MM.1S (cell line): Measurements from ENCODE around the gene HBP1.

Experiments
- DNase-seq: peaks from one replicate; pipeline ENCODE4 v3.0.0-alpha.2; 2015
- H2AFZ ChIP-seq: fragments of 300-600 bp; sonication (generic); 2 replicates; pipeline ENCODE4 v1.6.0; 2016; ENCODE audit warnings: antibody characterized with exemption, low read length
- H3F3A ChIP-seq: fragments of 300-600 bp; sonication (generic); 2 replicates; pipeline ENCODE4 v1.6.1; 2016; ENCODE audit warnings: mild to moderate bottlenecking, antibody characterized with exemption, low read length, moderate library complexity, mixed read lengths; ENCODE audit not compliant: insufficient read depth
- H3K27ac ChIP-seq: fragments of 300-600 bp; sonication (generic); 2 replicates; pipeline ENCODE4 v1.5.1; 2016; ENCODE audit warnings: mild to moderate bottlenecking, low read length
- H3K27me3 ChIP-seq: fragments of 300-600 bp; sonication (generic); replicated peaks from 2 replicates; pipeline ENCODE4 v1.6.0; 2016; ENCODE audit warnings: low read length; ENCODE audit not compliant: insufficient read depth
- H3K36me3 ChIP-seq: fragments of 300-600 bp; sonication (generic); replicated peaks from 2 replicates; pipeline ENCODE4 v1.6.1; 2016; ENCODE audit warnings: mild to moderate bottlenecking, low read length, mixed read lengths; ENCODE audit not compliant: insufficient read depth
- H3K4me1 ChIP-seq: fragments of 300-600 bp; sonication (generic); 2 replicates; pipeline ENCODE4 v1.6.1; 2016; ENCODE audit warnings: low read length, mixed read lengths
- H3K4me2 ChIP-seq: fragments of 300-600 bp; sonication (generic); 2 replicates; pipeline ENCODE4 v1.6.0; 2016; ENCODE audit warnings: low read depth, low read length
- H3K4me3 ChIP-seq: fragments of 300-600 bp; sonication (generic); 2 replicates; pipeline ENCODE4 v1.5.1; 2016; ENCODE audit warnings: low read length, mixed read lengths
- H3K79me2 ChIP-seq: fragments of 300-600 bp; sonication (generic); 2 replicates; pipeline ENCODE4 v1.6.1; 2016; ENCODE audit warnings: mixed run types, low read length, mixed read lengths
- H3K9ac ChIP-seq: fragments of 300-600 bp; sonication (generic); 2 replicates; pipeline ENCODE4 v1.6.1; 2016; ENCODE audit warnings: low read length, mixed read lengths
- H3K9me2 ChIP-seq: fragments of 300-600 bp; sonication (generic); replicated peaks from 2 replicates; pipeline ENCODE4 v1.6.1; 2016; ENCODE audit warnings: mild to moderate bottlenecking, low read length, mixed read lengths; ENCODE audit not compliant: insufficient read depth
- H3K9me3 ChIP-seq: fragments of 300-600 bp; sonication (generic); replicated peaks from 2 replicates; pipeline ENCODE4 v1.6.1; 2016; ENCODE audit warnings: mild to moderate bottlenecking, low read length, mixed read lengths; ENCODE audit not compliant: insufficient read depth
- H4K20me1 ChIP-seq: fragments of 300-600 bp; sonication (generic); 2 replicates; pipeline ENCODE4 v1.6.1; 2016; ENCODE audit warnings: mild to moderate bottlenecking, low read length, moderate library complexity, mixed read lengths; ENCODE audit not compliant: insufficient read depth
- EZH2 ChIP-seq: fragments of 300-600 bp; sonication (generic); optimal IDR thresholded peaks from 2 replicates; pipeline ENCODE3; 2017; ENCODE audit warnings: low read depth, mild to moderate bottlenecking, antibody characterized with exemption, low read length, mixed read lengths
- EZH2phosphoT487 ChIP-seq: fragments of 300-600 bp; sonication (generic); IDR thresholded peaks from 2 replicates; pipeline ENCODE4 v1.6.1; 2018; ENCODE audit warnings: antibody characterized with exemption, low read length
- TF ChIP-seq, protein P1 (sequence below): fragments of 300-600 bp; sonication (generic); IDR thresholded peaks from 2 replicates; pipeline ENCODE4 v1.5.1; 2016; ENCODE audit warnings: antibody characterized with exemption, low read length, mixed read lengths

Gene HBP1

DNA sequence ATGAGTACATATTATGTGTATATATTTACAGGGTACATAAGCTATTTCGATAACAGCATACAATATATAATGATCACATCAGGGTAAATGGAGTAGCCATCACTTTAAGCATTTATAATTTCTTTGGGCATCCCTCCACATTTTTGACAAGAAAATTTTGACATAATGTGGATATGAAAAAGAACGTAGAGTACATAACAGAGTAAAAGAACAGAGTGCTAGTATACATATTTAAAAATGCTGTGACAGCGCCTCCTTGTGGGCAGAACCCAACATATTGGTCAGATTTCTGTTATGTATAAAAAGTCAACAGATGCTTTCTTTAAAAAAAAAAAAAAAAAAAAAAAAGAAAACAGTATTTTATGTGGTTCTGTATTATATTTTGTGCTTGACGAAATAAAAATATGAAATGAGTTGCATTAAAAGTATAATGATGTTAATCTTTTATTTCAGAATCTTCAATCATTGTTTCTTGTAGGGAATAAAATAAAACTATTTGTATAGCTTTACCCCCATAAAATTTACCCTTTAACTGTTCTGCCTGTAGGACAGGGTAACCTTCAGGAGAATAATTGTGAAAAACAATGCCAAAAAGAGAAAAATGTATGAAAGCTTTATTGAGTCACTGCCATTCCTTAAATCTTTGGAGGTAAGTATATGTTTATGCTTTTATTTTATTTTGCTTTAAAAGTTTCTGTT lies 18.3 kb upstream of the HBP1 start:
- TF ChIP-seq, protein P1, sequence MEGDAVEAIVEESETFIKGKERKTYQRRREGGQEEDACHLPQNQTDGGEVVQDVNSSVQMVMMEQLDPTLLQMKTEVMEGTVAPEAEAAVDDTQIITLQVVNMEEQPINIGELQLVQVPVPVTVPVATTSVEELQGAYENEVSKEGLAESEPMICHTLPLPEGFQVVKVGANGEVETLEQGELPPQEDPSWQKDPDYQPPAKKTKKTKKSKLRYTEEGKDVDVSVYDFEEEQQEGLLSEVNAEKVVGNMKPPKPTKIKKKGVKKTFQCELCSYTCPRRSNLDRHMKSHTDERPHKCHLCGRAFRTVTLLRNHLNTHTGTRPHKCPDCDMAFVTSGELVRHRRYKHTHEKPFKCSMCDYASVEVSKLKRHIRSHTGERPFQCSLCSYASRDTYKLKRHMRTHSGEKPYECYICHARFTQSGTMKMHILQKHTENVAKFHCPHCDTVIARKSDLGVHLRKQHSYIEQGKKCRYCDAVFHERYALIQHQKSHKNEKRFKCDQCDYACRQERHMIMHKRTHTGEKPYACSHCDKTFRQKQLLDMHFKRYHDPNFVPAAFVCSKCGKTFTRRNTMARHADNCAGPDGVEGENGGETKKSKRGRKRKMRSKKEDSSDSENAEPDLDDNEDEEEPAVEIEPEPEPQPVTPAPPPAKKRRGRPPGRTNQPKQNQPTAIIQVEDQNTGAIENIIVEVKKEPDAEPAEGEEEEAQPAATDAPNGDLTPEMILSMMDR, result peak; percentile 74
- TF ChIP-seq EZH2, result no peak
- DNase-seq, result peak; percentile 81
- H3K27me3 ChIP-seq, result no peaks in the 10 kb centered on the region
- no peak overlapping the region for H3K27ac ChIP-seq
- no peak overlapping the region for H2AFZ ChIP-seq
- H4K20me1 ChIP-seq, result no peaks in the 10 kb centered on the region
- H3K4me3 ChIP-seq, result no peak overlapping the region
- H3K36me3 ChIP-seq, result no peaks in the 10 kb centered on the region
- no peaks in the 10 kb centered on the region for H3K9me3 ChIP-seq
- no peaks in the 10 kb centered on the region for H3K9me2 ChIP-seq
- H3K9ac ChIP-seq, result no peak overlapping the region
- no peak overlapping the region for H3K4me2 ChIP-seq
- H3K79me2 ChIP-seq, result no peaks in the 10 kb centered on the region
- H3K4me1 ChIP-seq, result no peaks in the 10 kb centered on the region
- H3F3A ChIP-seq, result no peaks in the 10 kb centered on the region

DNA sequence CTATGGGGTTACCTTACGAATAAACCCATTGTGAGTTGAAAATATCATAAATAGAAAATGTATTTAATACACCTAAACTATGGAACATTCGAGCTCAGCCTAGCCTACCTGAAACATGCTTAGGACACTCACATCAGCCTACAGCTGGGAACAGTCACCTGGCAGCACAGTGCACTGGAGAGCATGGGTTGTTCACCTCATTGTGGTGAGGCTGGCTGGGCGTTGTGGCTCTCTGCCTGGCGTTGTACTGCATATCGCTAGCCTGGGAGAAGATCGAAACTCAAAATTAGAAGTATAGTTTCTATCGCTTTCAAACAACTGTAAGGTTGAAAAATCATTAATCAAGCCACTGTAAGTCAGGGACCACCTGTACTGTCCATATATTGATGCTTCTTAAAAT lies 17.3 kb upstream of the HBP1 start:
- no peak overlapping the region for H2AFZ ChIP-seq
- no peak overlapping the region for H3K9ac ChIP-seq
- no peak for TF ChIP-seq EZH2phosphoT487
- TF ChIP-seq EZH2, result no peak
- TF ChIP-seq, protein P1, result no peak
- H3K27me3 ChIP-seq, result no peaks in the 10 kb centered on the region
- no peaks in the 10 kb centered on the region for H3K79me2 ChIP-seq
- H3K9me3 ChIP-seq, result no peaks in the 10 kb centered on the region
- H3K4me2 ChIP-seq, result no peak overlapping the region
- no peaks in the 10 kb centered on the region for H3K4me1 ChIP-seq
- no peak overlapping the region for H3K27ac ChIP-seq
- peak; percentile 40 for DNase-seq
- H4K20me1 ChIP-seq, result no peaks in the 10 kb centered on the region
- H3K9me2 ChIP-seq, result no peaks in the 10 kb centered on the region
- no peaks in the 10 kb centered on the region for H3F3A ChIP-seq
- H3K36me3 ChIP-seq, result no peaks in the 10 kb centered on the region
- H3K4me3 ChIP-seq, result no peak overlapping the region

DNA sequence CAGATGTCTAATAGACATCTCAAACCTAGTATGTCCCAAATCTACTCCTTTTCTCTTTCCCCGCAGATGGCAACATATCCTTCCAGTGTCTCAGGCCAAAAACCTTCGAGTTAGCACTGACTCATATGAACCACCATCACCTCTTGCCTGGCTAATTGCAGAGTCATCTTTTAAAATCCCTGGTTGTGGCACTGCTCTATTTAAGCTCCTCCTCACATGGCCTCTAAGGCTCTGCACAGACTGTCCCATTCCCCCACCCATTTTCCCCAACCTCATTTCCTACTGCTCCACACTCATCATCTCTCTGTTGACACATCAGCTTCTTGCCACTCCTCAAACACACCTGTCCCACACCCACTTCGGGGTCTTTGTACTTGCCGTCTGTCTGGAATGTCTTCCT lies 16.8 kb upstream of the HBP1 start:
- H3K9me2 ChIP-seq, result no peaks in the 10 kb centered on the region
- no peak overlapping the region for H3K27ac ChIP-seq
- H3K4me2 ChIP-seq, result no peak overlapping the region
- no peak overlapping the region for H3K9ac ChIP-seq
- TF ChIP-seq EZH2phosphoT487 (no peak), EZH2 (no peak)
- TF ChIP-seq, protein P1, result no peak
- no peaks in the 10 kb centered on the region for H3K79me2 ChIP-seq
- no peaks in the 10 kb centered on the region for H3F3A ChIP-seq
- no peaks in the 10 kb centered on the region for H3K36me3 ChIP-seq
- H4K20me1 ChIP-seq, result no peaks in the 10 kb centered on the region
- no peak for DNase-seq
- H3K27me3 ChIP-seq, result no peaks in the 10 kb centered on the region
- H2AFZ ChIP-seq, result no peak overlapping the region
- H3K4me1 ChIP-seq, result no peaks in the 10 kb centered on the region
- no peaks in the 10 kb centered on the region for H3K9me3 ChIP-seq
- H3K4me3 ChIP-seq, result no peak overlapping the region
